Esophagus (tissue), 2 donors: ENCODE measurements around the gene LSM14A. TPM values are rescaled to one million over a fixed set of nuclear protein-coding genes. Genes with fewer than 3 reads are reported as not detected.
"Not testable (repeated sequence)": the region's sequence is repeated elsewhere in the genome, so short reads cannot be mapped to it uniquely, and the experiment has no call there.

Experiments
- H3K27ac ChIP-seq, 2 donors: one replicate each; pipeline ENCODE4 v1.5.1; 2013; ENCODE audit warnings: low read depth in 2 of 2, mild to moderate bottlenecking in 2 of 2, inconsistent platforms in 1 of 2, low read length in 1 of 2, moderate library complexity in 1 of 2
- H3K27me3 ChIP-seq, 2 donors: one replicate each; pipeline ENCODE4 v1.6.1; 2013; ENCODE audit warnings: low read length in 2 of 2, control low read depth in 1 of 2, mild to moderate bottlenecking in 1 of 2; ENCODE audit not compliant: insufficient read depth in 2 of 2, control insufficient read depth in 1 of 2
- H3K36me3 ChIP-seq, 2 donors: one replicate each; pipeline ENCODE4 v1.6.1; 2013; ENCODE audit warnings: low read length in 1 of 2; ENCODE audit not compliant: control insufficient read depth in 2 of 2, insufficient read depth in 2 of 2
- H3K4me1 ChIP-seq, 2 donors: one replicate each; pipeline ENCODE4 v1.6.1; 2013; ENCODE audit warnings: low read length in 1 of 2; ENCODE audit not compliant: control insufficient read depth in 2 of 2, insufficient read depth in 2 of 2
- H3K4me3 ChIP-seq, 2 donors: one replicate each; pipeline ENCODE4 v1.5.1; 2013; ENCODE audit warnings: low read length in 2 of 2, mild to moderate bottlenecking in 2 of 2, low read depth in 1 of 2, moderate library complexity in 1 of 2
- H3K9me3 ChIP-seq, 2 donors: one replicate each; pipeline ENCODE4 v1.6.1; 2013; ENCODE audit warnings: mild to moderate bottlenecking in 2 of 2, low read depth in 1 of 2, low read length in 1 of 2, moderate library complexity in 1 of 2; ENCODE audit not compliant: control insufficient read depth in 2 of 2, insufficient read depth in 1 of 2
- WGBS, 2 donors: extraction: QIAGEN DNeasy Blood & Tissue Kit; methylation state at CpG; one replicate each; pipeline ENCODE4 v1.1.7; 2013; 5-methylcytosine and 5-hydroxymethylcytosine counted together
- polyA plus RNA-seq, 2 donors: library from polyadenylated mRNA; stranded (reverse); fragments of 200-250 nt; gene quantifications; one replicate each; pipeline ENCODE4 v1.2.3, GENCODE V29; 2013
- donor health status: healthy with polysubstance abuse.
- donor health status: Bipolar disorder and iron deficiency.

Gene LSM14A
- polyA plus RNA-seq, 2 donors, result 31.4 to 57.2 TPM

DNA sequence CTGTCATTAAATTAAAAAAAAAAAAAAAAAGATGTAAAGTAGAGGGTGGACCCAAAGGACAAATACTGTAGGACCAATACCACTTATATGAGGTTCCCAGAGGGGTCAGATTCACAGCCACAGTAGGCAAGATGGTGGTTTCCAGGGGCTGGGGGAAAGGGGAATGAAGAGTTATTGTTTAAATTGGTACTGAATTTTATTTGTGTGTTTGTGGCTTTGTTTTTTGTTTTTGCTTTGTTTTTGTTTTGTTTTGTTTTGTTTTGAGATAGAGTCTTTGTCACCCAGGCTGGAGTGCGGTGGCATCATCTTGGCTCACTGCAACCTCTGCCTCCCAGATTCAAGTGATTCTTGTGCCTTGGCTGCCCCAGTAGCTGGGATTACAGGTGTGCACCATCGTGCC lies 17.9 kb upstream of the LSM14A start:
- Histone ChIP-seq H3K9me3 (no peaks in the 10 kb centered on the region), H3K36me3 (no peaks in the 10 kb centered on the region), H3K27me3 (no peaks in the 10 kb centered on the region), H3K4me3 (no peak overlapping the region), H3K27ac (no peak overlapping the region), H3K4me1 (no peaks in the 10 kb centered on the region)
- WGBS, 2 donors, result 86 to 87% methylated on average over 2 of the region's 2 CpGs

DNA sequence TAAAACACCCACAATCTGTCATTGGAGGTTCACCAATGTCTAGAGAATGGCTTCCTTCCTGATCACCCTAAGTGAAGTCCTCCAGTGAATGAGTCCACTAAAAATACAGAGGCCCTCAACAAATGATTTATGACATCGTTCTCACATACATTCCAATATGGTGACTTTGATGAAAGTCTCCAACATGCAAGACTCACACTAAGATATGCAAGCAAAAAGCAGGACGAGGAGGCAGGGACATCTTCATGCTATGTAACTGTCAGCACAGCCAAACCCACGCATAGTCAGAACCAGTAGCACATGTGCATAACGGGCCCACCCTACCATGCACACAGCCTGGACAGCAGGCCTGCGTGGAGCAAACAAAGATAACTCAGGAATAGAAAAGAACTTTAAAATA lies 16.6 kb upstream of the LSM14A start:
- Histone ChIP-seq H3K4me3 (no peak overlapping the region), H3K27ac (no peak overlapping the region)
- WGBS, 2 donors, result 84 to 92% methylated on average over 5 of the region's 5 CpGs

DNA sequence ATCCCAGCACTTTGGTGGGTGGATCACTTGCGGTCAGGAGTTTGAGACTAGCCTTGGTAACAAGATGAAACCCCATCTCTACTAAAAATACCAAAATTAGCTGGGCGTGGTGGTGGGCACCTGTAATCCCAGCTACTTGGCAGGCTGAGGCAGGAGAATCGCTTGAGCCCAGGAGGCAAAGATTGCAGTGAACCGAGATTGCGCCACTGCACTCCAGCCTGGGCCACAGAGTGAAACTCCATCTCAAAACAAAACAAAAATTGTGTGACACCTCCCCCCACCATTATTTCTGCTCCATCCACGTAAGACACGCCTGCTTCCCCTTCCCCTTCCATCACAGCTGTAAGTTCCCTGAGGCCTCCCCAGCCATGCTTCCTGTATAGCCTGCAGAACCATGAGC lies 13.3 kb upstream of the LSM14A start:
- H3K36me3 ChIP-seq, H3K27ac ChIP-seq, H3K4me1 ChIP-seq, H3K4me3 ChIP-seq, H3K27me3 ChIP-seq, H3K9me3 ChIP-seq: not testable (repeated sequence)
- 84 to 88% methylated on average over 7 of the region's 7 CpGs for WGBS, 2 donors

More for the DNA sequence above, 16.6 kb upstream of the LSM14A start:
- H3K4me1 ChIP-seq, result no peaks in the 10 kb centered on the region
- H3K27me3 ChIP-seq, result no peaks in the 10 kb centered on the region
- no peaks in the 10 kb centered on the region for H3K9me3 ChIP-seq
- H3K36me3 ChIP-seq, result no peaks in the 10 kb centered on the region

DNA sequence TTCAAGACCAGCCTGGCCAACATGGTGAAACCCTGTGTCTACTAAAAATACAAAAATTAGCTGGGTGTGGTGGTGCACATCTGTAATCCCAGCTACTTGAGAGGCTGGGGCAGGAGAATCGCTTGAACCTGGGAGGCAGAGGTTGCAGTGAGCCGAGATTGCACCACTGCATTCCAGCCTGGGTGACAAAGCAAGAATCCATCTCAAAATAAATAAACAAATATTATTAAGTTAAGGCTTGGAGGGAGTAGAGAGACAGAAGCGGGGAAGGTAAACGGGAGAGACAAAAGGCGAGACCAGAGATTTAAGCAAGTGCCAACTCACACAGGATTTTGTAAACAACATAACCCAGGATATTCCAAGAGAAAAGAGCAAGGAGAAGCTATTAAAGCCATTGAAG lies 12.8 kb upstream of the LSM14A start:
- H3K27me3 ChIP-seq, H3K27ac ChIP-seq, H3K4me1 ChIP-seq, H3K9me3 ChIP-seq, H3K4me3 ChIP-seq, H3K36me3 ChIP-seq: not testable (repeated sequence)
- 85 to 91% methylated on average over 5 of the region's 5 CpGs for WGBS, 2 donors

DNA sequence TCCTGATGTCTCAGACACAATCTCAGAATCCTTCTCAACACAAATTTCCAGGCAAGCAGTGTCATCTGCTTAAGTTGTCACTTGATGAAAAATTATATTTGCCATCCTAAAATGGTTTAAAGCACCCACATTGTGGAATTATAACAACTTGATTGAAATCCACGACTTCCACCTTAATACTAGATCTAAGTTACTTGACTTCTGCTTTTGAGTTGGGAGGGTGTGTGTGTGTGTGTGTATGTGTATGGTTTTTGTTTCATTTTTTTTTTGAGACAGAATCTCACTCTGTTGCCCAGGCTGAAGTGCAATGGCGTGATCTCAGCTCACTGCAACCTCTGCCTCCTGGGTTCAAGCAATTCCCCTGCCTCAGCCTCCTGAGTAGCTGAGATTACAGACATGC lies 10.4 kb upstream of the LSM14A start:
- whole genome bisulfite sequencing, 2 donors, result 74 to 84% methylated on average over 2 of the region's 2 CpGs
- not testable (repeated sequence) for H3K9me3 ChIP-seq

DNA sequence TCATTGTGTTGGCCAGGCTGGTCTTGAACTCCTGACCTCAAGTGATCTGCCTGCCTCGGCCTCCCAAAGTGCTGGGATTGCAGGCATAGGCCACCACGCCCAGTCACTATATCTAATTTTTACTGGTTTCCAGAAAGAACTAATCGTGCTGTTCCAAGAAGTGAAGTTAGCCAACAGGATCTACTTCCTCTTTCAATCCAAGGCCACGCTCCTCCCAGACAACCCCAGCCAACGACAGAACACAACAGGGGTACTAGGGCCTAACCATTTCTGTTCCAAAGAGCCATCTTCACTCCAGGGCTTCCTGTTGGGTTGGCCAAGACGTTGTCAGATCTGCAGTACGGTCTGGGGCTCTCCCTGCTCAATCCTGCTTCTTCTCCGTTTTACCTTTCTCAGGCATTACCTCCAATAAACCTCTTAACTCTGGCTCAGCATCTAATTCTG lies 7.0 kb upstream of the LSM14A start:
- no peaks in the 10 kb centered on the region for H3K9me3 ChIP-seq
- H3K4me3 ChIP-seq, result no peak overlapping the region
- H3K27ac ChIP-seq, result no peak overlapping the region
- no peaks in the 10 kb centered on the region for H3K4me1 ChIP-seq
- H3K36me3 ChIP-seq, result no peaks in the 10 kb centered on the region
- 74 to 83% methylated on average over 8 of the region's 8 CpGs for WGBS, 2 donors
- H3K27me3 ChIP-seq, result no peaks in the 10 kb centered on the region

More for the DNA sequence above, 10.4 kb upstream of the LSM14A start:
- H3K36me3 ChIP-seq, H3K4me3 ChIP-seq, H3K27ac ChIP-seq, H3K4me1 ChIP-seq, H3K27me3 ChIP-seq: not testable (repeated sequence)

DNA sequence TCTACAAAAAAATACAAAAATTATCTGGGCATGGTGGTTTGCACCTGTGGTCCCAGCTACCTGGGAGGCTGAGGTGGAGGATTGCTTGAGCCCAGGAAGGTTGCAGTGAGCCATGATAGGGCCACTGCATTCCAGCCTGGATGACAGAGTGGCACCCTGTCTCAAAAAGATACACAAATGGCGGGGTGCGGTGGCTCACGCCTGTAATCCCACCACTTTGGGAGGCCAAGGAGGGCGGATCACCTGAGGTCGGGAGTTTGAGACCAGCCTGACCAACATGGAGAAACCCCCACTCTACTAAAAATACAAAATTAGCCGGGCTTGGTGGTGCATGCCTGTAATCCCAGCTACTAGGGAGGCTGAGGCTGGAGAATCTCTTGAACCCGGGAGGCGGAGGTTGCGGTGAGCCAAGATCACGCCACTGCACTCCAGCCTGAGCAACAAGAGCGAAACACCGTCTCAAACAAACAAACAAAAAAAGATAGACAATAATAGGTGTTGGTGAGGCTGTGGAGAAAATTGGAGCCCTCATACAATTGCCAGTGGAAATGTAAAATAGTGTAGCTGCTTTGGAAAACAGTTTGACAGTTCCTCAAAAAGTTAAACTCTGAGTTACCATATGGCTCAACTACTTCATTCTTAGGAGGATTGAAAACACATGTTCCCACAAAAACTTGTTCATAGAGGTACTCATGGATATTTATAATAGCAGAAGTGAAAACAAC lies 2.7 kb upstream of the LSM14A start:
- not testable (repeated sequence) for H3K9me3 ChIP-seq, H3K36me3 ChIP-seq, H3K27me3 ChIP-seq, H3K4me3 ChIP-seq, H3K4me1 ChIP-seq, H3K27ac ChIP-seq
- 95 to 96% methylated on average over 12 of the region's 12 CpGs for WGBS, 2 donors

DNA sequence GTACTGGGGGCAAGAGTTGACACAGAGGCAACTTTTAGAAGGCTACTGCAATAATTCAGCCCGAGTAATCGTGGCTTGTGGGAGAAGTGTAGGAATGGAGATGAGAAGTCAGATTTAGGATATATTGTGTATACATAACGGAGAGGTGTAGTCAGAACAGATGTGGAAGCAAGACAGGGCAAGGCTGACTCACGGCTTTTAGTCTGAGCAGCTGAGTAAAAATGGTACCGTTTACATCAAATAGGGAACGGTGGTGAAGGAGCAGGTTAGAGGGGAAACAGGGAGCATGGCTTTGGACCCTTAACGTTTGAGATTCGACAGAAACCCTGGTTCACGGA lies 796 bp upstream of the LSM14A start:
- no peaks in the 10 kb centered on the region for H3K9me3 ChIP-seq
- no peaks in the 10 kb centered on the region for H3K36me3 ChIP-seq
- no peaks in the 10 kb centered on the region for H3K27me3 ChIP-seq
- H3K4me1 ChIP-seq, result peaks cover 0 to 5% of the 10 kb centered on the region in 2 donors
- H3K27ac ChIP-seq, result peak overlapping the region; percentile 96 to 100
- 12 to 18% methylated on average over 9 of the region's 9 CpGs for WGBS, 2 donors
- H3K4me3 ChIP-seq, result peak overlapping the region; percentile 92 to 100

DNA sequence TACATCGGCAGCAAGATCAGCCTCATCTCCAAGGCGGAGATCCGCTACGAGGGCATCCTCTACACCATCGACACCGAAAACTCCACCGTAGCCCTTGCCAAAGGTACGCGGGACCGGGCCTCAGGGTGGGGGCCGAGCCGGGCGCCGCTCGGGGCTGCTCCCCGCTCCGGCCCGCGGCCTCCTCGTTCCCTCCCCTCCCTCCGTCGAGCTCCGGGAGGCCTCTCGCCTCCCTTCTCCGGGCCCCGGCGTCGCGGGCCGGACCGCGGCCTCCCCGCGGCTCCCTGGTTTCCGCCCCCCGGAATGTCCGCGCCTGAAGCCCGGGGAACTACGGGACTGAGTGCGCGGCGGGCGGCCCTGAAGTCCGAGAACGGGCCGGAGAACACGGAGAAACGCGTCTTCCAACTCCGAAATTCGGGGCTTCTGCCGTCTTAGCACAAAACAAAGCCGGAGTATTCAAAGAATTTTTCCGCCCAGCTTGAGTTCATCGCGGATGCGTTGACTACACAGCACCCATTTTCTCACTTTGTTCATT lies 423 bp downstream of the LSM14A start:
- H3K4me1 ChIP-seq, result peaks cover 2 to 9% of the 10 kb centered on the region in 2 donors
- peak overlapping the region; percentile 92 to 100 for H3K4me3 ChIP-seq
- 0 to 1% methylated on average over 41 to 58 of the region's 58 CpGs for WGBS, 2 donors
- no peaks in the 10 kb centered on the region for H3K9me3 ChIP-seq
- no peaks in the 10 kb centered on the region for H3K27me3 ChIP-seq
- no peaks in the 10 kb centered on the region for H3K36me3 ChIP-seq
- peak overlapping the region; percentile 96 to 100 for H3K27ac ChIP-seq
